ENCODE measurements around the gene SUSD3. TPM values are rescaled to one million over a fixed set of nuclear protein-coding genes. Genes with fewer than 3 reads are reported as not detected.
A peak's percentile ranks its signal among the peaks of the same experiment; 100 is the strongest.

SUSD3 gene
- total and polyA plus RNA-seq, 11 donors, result 0.29 to 5.2 (median 0.53) TPM; not detected in 3

- peak in 4 of 5 donors; percentile 7 to 56 (median 22) for DNase-seq
- no peaks in the 10 kb centered on the region for H3K9me3 ChIP-seq
- peaks cover 3 to 68% (median 30%) of the 10 kb centered on the region in 12 donors for H3K4me1 ChIP-seq
- WGBS, 4 donors, result 93 to 96% (median 94%) methylated on average over 14 of the region's 14 CpGs
- intact Hi-C loops (cut with DNase I), result no loop called here
- peaks cover 0 to 57% (median 44%) of the 10 kb centered on the region in 9 donors for H3K36me3 ChIP-seq
- H3K4me3 ChIP-seq, result no peak overlapping the region
- ATAC-seq, result no peak
- no peak overlapping the region for H3K27ac ChIP-seq
- TF ChIP-seq, protein P1, sequence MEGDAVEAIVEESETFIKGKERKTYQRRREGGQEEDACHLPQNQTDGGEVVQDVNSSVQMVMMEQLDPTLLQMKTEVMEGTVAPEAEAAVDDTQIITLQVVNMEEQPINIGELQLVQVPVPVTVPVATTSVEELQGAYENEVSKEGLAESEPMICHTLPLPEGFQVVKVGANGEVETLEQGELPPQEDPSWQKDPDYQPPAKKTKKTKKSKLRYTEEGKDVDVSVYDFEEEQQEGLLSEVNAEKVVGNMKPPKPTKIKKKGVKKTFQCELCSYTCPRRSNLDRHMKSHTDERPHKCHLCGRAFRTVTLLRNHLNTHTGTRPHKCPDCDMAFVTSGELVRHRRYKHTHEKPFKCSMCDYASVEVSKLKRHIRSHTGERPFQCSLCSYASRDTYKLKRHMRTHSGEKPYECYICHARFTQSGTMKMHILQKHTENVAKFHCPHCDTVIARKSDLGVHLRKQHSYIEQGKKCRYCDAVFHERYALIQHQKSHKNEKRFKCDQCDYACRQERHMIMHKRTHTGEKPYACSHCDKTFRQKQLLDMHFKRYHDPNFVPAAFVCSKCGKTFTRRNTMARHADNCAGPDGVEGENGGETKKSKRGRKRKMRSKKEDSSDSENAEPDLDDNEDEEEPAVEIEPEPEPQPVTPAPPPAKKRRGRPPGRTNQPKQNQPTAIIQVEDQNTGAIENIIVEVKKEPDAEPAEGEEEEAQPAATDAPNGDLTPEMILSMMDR (IDR thresholded peaks at IDR 0.05), result no peak
- no peak for TF ChIP-seq POLR2A (IDR thresholded peaks at IDR 0.05)
- no peaks in the 10 kb centered on the region for H3K27me3 ChIP-seq
Measured at GRCh38 chr9:93122721-93123221, 64.3 kb downstream of the SUSD3 start.

DNA sequence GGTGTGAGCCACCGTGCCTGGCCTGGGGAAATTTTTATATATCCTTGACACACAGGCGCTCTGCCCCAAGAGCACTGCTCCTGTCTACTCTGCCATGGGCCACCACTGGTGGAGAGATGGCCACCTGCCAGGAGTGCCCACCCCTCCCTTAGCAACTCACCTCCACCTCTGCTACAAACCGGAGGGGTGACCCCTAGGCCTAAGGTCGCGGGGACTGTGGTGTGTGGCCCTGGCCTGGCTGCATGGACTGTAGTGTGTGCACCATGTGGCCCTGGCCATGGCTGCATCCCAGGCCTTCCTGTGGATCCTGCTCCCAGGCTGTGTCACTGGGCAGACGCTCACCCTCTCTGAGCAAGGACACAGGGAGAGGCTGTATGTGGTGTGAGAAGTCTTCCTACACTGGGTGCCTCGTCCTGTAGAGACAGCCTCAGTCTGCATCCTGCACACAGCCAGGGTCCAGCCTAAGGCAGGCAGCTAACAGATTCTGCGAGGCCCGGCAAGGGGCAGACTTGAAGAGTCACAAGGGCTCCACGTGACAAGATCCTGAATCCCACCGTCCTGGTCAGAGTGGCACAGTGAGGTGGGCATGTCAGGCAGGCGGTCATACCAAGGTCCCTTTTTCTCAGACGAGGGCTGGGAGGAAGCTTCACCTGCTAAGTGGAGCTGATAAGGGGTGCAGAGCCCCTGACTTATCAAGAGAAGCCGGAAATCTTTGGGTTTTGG is 65.2 kb downstream of the SUSD3 start:
- Histone ChIP-seq H3K9me3 (no peaks in the 10 kb centered on the region), H3K27me3 (no peaks in the 10 kb centered on the region), H3K4me3 (no peak overlapping the region), H3K4me1 (peaks cover 3 to 72% (median 39%) of the 10 kb centered on the region in 12 donors), H3K36me3 (peaks cover 0 to 67% (median 44%) of the 10 kb centered on the region in 9 donors), H3K27ac (no peak overlapping the region)
- ATAC-seq (no peak), DNase-seq (peak in 4 of 5 donors; percentile 5 to 46 (median 18))
- TF ChIP-seq, protein P1 (IDR thresholded peaks at IDR 0.05), result no peak
- no peak for TF ChIP-seq POLR2A (IDR thresholded peaks at IDR 0.05)
- 81 to 89% (median 83%) methylated on average over 9 to 14 of the region's 14 CpGs for WGBS, 4 donors
- intact Hi-C loops (cut with DNase I), result no loop called here

DNA sequence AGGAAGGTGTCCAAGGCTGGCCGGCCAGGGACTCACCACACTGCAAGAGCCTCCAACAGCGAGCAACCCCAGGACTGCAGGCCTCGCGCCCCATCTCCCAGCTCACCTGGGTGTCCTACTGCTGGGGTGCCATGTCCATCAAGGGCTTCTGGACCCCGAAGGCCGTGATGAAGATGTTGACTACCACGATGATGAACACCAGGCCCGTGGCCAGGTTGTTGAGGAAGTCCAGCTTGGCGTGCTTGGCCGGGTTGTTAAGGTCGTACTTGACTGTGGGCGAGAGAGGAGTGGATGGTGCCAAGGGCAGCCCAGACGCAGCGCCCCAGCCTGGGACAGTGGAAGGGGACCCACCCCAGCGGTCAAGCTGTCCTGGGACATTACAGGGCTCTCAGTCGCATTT is 66.3 kb downstream of the SUSD3 start:
- Histone ChIP-seq H3K27ac (no peak overlapping the region), H3K4me3 (no peak overlapping the region), H3K9me3 (no peaks in the 10 kb centered on the region), H3K27me3 (no peaks in the 10 kb centered on the region), H3K36me3 (peaks cover 0 to 70% (median 44%) of the 10 kb centered on the region in 9 donors), H3K4me1 (peaks cover 4 to 72% (median 44%) of the 10 kb centered on the region in 12 donors)
- intact Hi-C loops (cut with DNase I), result no loop called here
- ATAC-seq (no peak), DNase-seq (peak in 2 of 5 donors; percentile 22 to 33)
- WGBS, 4 donors, result 91 to 95% (median 94%) methylated on average over 13 to 16 of the region's 16 CpGs
- no peak for TF ChIP-seq POLR2A (IDR thresholded peaks at IDR 0.05)
- TF ChIP-seq, protein P1 (IDR thresholded peaks at IDR 0.05), result no peak

- Histone ChIP-seq H3K9me3 (no peaks in the 10 kb centered on the region), H3K4me1 (peaks cover 8 to 72% (median 44%) of the 10 kb centered on the region in 12 donors), H3K4me3 (no peak overlapping the region), H3K27ac (peak overlapping the region in 1 of 12 donors; percentile 47), H3K27me3 (no peaks in the 10 kb centered on the region), H3K36me3 (peaks cover 0 to 74% (median 44%) of the 10 kb centered on the region in 9 donors)
- no peak for TF ChIP-seq POLR2A (IDR thresholded peaks at IDR 0.05)
- TF ChIP-seq, protein P1 (IDR thresholded peaks at IDR 0.05), result no peak
- intact Hi-C loops (cut with DNase I), result no loop called here
- DNase-seq (peak in 1 of 5 donors; percentile 9), ATAC-seq (no peak)
- WGBS, 4 donors, result 95 to 96% (median 96%) methylated on average over 10 of the region's 10 CpGs
Measured at GRCh38 chr9:93125331-93125894, 66.9 kb downstream of the SUSD3 start.
